Measurements from ENCODE around the gene EID2B. TPM values are rescaled to one million over a fixed set of nuclear protein-coding genes. Genes with fewer than 3 reads are reported as not detected.

Gene EID2B
- total RNA-seq, 1 experiment from 2014 or later: 3.5 TPM

DNA sequence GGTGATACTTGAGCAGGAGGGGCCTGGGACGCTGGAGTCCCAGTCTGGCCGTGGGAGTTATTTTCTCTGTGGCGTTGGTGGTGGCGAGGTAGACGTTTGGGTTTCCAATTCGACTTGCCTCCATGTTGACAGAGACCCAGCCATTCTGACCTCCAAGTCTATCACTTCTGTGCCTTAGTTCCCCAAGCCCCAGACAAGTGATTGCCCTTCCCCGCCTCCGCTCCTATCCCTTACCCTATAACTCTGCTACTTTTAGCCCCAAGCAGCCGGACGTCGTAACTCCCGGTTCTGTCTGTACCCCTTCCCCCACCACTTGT lies 51.5 kb downstream of the EID2B start:
- TF ChIP-seq, protein P1, sequence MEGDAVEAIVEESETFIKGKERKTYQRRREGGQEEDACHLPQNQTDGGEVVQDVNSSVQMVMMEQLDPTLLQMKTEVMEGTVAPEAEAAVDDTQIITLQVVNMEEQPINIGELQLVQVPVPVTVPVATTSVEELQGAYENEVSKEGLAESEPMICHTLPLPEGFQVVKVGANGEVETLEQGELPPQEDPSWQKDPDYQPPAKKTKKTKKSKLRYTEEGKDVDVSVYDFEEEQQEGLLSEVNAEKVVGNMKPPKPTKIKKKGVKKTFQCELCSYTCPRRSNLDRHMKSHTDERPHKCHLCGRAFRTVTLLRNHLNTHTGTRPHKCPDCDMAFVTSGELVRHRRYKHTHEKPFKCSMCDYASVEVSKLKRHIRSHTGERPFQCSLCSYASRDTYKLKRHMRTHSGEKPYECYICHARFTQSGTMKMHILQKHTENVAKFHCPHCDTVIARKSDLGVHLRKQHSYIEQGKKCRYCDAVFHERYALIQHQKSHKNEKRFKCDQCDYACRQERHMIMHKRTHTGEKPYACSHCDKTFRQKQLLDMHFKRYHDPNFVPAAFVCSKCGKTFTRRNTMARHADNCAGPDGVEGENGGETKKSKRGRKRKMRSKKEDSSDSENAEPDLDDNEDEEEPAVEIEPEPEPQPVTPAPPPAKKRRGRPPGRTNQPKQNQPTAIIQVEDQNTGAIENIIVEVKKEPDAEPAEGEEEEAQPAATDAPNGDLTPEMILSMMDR (conservative IDR thresholded peaks at IDR 0.05; ENCODE audit: low read depth, low read length): no peak
- no peak for TF ChIP-seq EZH2phosphoT487 (IDR thresholded peaks at IDR 0.05; ENCODE audit: borderline replicate concordance, low read length)
- TF ChIP-seq EZH2 (IDR thresholded peaks at IDR 0.05; ENCODE audit: low read length, unreplicated experiment): no peak
- Histone ChIP-seq H3K4me1 (ENCODE audit: insufficient read depth, low read length) (peaks cover 7% of the 10 kb centered on the region), H3K9ac (ENCODE audit: low read length) (peak overlapping the region; percentile 93), H4K20me1 (ENCODE audit: low read length) (no peaks in the 10 kb centered on the region), H3K4me3 (ENCODE audit: low read length) (peak overlapping the region; percentile 84), H3K9me2 (replicated peaks; ENCODE audit: low read length) (no peaks in the 10 kb centered on the region), H3K79me2 (ENCODE audit: low read length) (peaks cover 25% of the 10 kb centered on the region), H2AFZ (ENCODE audit: low read length) (peak overlapping the region; percentile 45; the same call in 1 of the 2 replicates), H3K36me3 (ENCODE audit: low read depth, low read length) (no peaks in the 10 kb centered on the region; the same call in 1 of the 2 replicates), H3K27me3 (ENCODE audit: low read length) (no peaks in the 10 kb centered on the region), H3K4me2 (ENCODE audit: low read length) (peak overlapping the region; percentile 90), H3K9me3 (ENCODE audit: low read length) (no peaks in the 10 kb centered on the region), H3K27ac (ENCODE audit: low read length) (peak overlapping the region; percentile 56), H3F3A (ENCODE audit: low read length, unreplicated experiment) (no peaks in the 10 kb centered on the region)
- CTCF ChIA-PET: no interaction called here
- BruUV-seq (replicated peaks): no TSS peak
- intact Hi-C loops (cut with micrococcal nuclease): no loop called here
- no peak for DNase-seq
- ATAC-seq: no peak; the same call in none of the 2 replicates
- POLR2A ChIA-PET (ENCODE audit: unreplicated experiment): interaction anchor here (0.6 kb wide), 1 partner anchor 18 kb away, joined by 21 read pairs; no protein-coding TSS in a partner anchor

Other genes with a start within 250 kb of the EID2B start
- not detected in 2 replicates for gene IFNL1, start 236.4 kb downstream of the EID2B start, total RNA-seq (2014; rRNA removed)
- 3.6 and 6.7 TPM in 2 replicates for gene LRFN1, start 212.0 kb downstream of the EID2B start, total RNA-seq (2014; rRNA removed)
- 0.36 TPM in 1 of 2 replicates, not detected in the other for gene GMFG, start 196.8 kb downstream of the EID2B start, total RNA-seq (2014; rRNA removed)
- gene SAMD4B, start 190.4 kb downstream of the EID2B start, total RNA-seq (2014; rRNA removed): 80.4 and 93.8 TPM in 2 replicates
- gene PAF1, start 141.7 kb downstream of the EID2B start, total RNA-seq (2014; rRNA removed): 50.7 and 56.6 TPM in 2 replicates
- 17.0 and 30.1 TPM in 2 replicates for gene MED29, start 141.5 kb downstream of the EID2B start, total RNA-seq (2014; rRNA removed)
- 32.7 and 68.4 TPM in 2 replicates for gene ZFP36, start 126.0 kb downstream of the EID2B start, total RNA-seq (2014; rRNA removed)
- 8.3 and 10.6 TPM in 2 replicates for gene PLEKHG2, start 120.2 kb downstream of the EID2B start, total RNA-seq (2014; rRNA removed)
- 294 and 418 TPM in 2 replicates for gene RPS16, start 96.9 kb downstream of the EID2B start, total RNA-seq (2014; rRNA removed)
- gene SUPT5H, start 87.3 kb downstream of the EID2B start, total RNA-seq (2014; rRNA removed): 59.9 and 95.0 TPM in 2 replicates
- 97.2 and 123 TPM in 2 replicates for gene TIMM50, start 52.0 kb downstream of the EID2B start, total RNA-seq (2014; rRNA removed)
- 7.2 and 8.7 TPM in 2 replicates for gene DLL3, start 33.9 kb downstream of the EID2B start, total RNA-seq (2014; rRNA removed)
- not detected in 2 replicates for gene SELENOV, start 17.7 kb downstream of the EID2B start, total RNA-seq (2014; rRNA removed)
- gene EID2, start 7.3 kb upstream of the EID2B start, total RNA-seq (2014; rRNA removed): 11.3 and 22.9 TPM in 2 replicates
- gene LGALS13, start 69.7 kb upstream of the EID2B start, total RNA-seq (2014; rRNA removed): not detected in 2 replicates
- not detected in 2 replicates for gene LGALS16, start 123.1 kb upstream of the EID2B start, total RNA-seq (2014; rRNA removed)
- not detected in 2 replicates for gene LGALS14, start 171.6 kb upstream of the EID2B start, total RNA-seq (2014; rRNA removed)
- not detected in 2 replicates for gene CLC, start 205.2 kb upstream of the EID2B start, total RNA-seq (2014; rRNA removed)
- gene LEUTX, start 246.0 kb upstream of the EID2B start, total RNA-seq (2014; rRNA removed): not detected in 2 replicates